Prostate gland (tissue), 2 donors: ENCODE results near the gene GABBR2.

ENCODE experiments used
- CTCF ChIP-seq, 4 experiments: fragments of 200-600 bp in 2 of 4; fragments of 450-650 bp in 2 of 4; sonication (generic) in 2 of 4; IDR thresholded peaks; 1 replicate in 3 of 4; 2 replicates in 1 of 4; pipeline ENCODE4 v1.5.1; 2016 to 2019; ENCODE audit warnings: antibody characterized with exemption in 4 of 4, mild to moderate bottlenecking in 2 of 4, moderate library complexity in 2 of 4
- POLR2A ChIP-seq: fragments of 450-650 bp; IDR thresholded peaks from one replicate; pipeline ENCODE4 v1.6.1; 2016; ENCODE audit warnings: antibody characterized with exemption, mild to moderate bottlenecking

- TF ChIP-seq POLR2A (no peak), CTCF (IDR thresholded peaks at IDR 0.05) (no peak)
Observed at GRCh38 chr9:98686961-98687855, 21.5 kb downstream of the GABBR2 start.
